T-helper 22 cell (primary cell): ENCODE data around the gene TCFL5.

Experiments used
- DNase-seq: peaks from one replicate; pipeline ENCODE4 v3.0.0-alpha.2; 2020; ENCODE audit warnings: low read depth

Gene TCFL5

DNA sequence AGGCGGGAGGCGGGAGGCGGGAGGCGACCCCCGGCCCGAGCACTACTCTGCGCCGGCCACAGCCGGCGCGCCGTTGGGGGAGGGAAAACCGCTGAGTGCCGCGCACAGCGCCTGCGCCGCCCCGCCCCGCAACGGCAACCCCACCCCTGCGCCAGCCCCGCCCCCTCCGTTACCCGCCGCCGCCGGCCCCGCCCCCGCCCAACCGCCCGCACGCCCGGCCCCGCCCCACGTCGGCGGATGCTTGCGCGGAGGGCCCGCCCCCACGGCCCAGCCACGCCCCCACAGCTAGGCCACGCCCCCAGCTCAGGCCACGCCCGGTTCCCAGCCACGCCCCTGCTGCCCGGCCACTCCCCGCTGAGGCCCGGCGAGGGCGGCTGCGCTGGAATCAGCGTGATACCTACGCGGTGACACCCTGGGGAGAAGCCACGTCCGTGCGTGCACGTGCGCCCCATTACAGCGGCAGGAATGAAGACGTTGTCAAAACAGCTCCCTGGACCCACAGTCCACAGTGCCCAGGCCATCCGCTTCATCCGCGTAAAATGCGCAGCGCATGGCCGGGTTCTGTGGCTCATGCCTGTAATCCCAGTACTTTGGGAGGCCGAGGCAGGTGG, at the start of gene TCFL5:
TSS of gene TCFL5 (minus strand) at position 97 of the 611 bp plus-strand sequence. CDS start 152 bp downstream, outside the sequence.
- peak; percentile 81 for DNase-seq

DNA sequence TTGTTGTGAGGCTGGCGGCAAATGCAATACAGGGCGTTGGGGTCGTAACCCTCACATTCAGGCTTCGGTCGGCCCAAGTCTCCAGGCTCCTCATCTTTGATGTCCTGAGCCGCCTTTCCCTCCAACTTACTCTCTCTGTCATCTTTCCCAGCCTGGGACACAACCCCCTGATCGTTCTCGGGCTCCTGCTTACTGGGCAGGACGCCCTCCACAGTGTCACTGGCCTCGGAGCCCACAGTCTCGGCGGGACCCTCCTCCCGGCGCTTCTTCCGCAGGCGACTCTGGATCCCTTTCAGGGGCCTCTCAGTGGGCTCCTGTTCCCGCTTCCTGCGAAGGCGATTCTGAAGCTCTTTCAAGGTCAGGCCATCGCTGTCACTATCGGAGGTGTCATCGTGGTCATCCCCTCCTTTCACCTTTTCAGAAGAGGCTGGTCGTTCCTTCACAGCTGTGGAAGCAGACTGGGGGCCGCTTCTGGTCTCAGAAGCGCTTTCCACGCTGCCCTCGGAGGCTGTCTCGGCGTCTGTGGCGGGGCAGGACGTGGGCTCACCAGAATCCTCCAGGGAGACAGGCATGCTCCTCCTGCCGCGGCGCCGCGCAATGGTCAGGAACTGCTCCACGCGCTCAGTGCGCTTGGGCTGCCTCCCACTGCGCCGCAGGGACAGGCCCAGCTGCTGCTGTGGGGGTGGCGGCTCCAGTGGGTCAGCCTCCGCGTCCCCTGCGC, 49.3 kb upstream of the TCFL5 start:
- DNase-seq: no peak

DNA sequence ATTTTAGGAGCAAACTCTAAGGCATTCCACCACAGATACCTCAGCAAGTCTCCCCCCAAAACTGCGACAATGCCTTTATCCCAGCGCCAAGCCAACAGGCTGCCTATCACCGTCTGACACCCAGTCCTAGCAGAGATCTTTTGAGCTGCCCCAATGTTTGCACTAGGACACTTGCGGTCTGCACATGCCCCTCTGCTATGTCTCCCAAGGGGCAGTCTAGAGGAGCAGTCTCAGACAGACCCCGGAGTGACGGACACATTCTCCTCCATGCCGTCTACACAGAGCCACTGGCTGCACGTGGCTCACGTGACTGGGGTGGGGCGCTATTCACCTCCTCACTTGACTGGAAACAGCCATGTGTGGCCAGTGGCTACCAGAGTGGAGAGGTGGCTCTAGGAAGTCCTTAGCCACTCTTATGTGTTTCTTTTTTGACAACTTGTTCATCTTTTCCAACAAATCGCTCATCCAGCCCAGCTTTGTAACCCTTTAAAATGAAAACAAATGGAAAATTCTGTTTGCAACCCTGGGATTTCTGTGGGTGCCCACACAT, 48.7 kb upstream of the TCFL5 start:
- DNase-seq: no peak

DNA sequence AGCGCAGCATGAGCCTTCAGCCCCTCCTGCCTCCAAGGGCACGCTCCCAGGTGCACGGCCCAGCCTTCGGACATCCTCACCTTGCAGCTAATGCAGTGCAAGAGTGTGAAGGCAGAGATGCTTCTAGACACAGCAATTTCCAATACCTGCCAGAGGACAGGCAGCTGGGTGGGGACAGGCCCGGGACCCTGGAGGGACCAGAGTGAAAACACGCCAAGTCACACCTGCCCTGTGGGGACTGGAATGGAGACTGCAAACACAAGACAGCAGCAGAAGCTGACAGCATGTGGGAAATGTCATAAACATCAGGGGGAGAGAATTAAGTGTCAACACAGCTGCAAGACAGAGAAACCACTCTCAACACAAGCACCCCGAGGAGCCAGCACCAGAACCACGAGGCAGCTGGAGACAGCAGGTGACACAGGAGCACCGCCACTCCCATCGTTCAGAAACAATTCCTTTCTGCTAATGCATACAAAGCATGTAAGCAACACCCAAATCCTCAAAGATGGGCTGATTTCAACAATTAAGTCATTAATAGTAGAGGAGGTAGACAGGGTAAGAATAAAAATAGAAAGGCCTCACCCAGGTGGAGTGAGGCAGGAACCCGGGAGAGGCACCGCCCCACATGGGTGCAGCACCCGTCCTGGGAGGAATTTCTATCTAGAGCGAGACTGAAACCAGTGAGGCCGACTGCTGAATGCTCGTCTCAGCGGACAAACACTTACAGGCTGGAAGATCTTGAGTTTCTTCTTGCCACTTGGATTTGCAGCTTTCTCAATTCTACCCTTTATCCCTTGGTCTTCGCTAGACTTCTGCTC, 47.6 kb upstream of the TCFL5 start:
- no peak for DNase-seq

DNA sequence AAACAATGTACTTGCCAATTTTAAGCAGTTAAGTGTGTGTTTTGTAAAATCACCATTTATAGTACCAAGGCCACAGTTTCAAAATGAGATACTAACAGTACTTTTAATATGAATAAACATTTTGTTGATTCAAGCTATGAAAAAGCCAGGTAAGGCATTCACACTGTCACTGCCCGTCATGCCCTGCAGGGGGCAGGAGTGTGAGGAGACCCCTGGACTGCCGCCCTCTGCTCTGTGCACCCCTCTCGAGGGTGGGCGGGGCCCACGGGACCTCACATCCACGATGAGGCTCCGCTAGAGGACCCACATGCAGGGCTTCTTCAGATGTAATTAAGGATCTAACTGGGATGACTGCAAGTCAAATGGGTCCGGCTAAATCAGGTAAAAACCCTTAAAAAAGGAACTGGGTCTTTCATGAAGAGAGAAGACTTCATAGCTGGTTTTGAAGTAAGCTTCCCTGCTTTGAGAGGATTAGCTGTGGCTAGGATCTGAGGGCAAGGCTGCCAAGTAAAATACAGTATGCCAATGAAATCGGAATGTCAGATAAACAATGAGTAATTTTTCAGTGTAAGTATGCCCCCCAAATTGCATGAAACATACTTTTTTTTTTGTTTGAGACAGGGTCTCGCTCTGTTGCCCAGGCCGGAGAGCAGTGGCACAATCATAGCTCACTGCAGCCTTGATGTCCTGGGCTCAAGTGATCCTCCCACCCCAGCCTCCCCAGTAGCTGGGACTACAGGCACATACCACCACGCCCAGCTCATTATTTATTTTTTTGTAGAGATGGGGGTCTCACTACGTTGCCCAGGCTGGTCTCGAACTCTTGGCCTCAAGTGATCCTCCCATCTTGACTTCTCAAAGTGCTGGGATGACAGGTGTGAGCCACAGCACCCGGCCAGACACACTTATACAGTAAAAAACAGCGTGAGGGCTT, 46.0 kb upstream of the TCFL5 start:
- DNase-seq: no peak

DNA sequence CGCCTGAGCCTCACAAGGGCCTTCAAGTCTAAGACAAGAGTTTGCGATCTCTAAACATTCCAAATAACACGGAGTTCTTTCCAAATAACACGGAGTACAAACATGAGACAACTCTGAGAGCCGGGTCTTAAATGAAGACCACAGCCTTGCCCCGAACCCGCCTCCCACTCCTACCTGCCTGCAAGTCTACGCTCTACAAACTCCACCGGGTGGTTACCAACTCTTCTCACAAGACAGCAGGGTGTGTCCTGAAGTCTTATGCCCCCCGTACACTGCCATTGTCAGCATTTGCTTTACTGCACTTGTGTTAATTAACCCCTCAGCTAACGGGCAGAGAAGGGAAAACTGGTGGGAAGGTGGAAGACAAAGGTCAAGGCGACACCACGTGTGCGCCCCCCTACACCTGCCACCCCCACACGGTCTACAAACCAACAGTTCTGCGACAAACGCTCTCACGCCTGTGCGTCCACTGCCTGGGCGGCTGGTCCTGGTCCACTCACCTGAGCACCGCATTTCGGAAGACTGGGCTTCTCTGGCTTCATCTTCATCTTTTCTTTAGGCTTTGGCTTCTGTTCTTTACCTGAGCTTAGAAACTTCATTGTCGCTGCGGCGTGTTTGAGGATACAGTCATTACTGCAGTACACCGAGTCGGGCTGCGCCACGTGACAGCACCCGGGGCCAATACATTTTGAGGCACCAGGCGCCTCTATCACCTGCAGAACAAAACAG, 45.2 kb upstream of the TCFL5 start:
- DNase-seq: no peak

GRCh38 chr20:62906209-62906608, 44.6 kb upstream of the TCFL5 start:
- DNase-seq: no peak

GRCh38 chr20:62905536-62906117, 44.0 kb upstream of the TCFL5 start:
- DNase-seq: no peak

GRCh38 chr20:62902926-62903615, 41.4 kb upstream of the TCFL5 start:
- no peak for DNase-seq

DNA sequence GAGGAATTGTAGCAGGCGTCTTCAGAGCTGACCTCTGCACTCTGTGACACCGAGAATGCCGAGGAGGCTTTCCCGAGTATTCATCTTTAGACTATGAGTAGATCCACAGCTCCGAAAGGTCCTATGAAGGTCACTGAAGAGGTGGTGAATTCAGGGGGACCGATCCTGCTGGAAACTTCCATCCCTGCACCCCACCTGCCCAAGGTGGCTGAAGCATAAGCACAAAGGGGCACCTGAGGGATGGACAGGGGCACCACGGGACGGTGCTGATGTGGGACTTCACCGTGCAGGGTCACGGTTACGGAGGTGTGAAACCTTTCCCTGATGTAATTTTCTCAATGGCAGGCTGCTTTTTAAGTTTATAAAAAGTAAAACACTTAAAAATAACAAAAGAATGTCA, 40.3 kb upstream of the TCFL5 start:
- DNase-seq: no peak

DNA sequence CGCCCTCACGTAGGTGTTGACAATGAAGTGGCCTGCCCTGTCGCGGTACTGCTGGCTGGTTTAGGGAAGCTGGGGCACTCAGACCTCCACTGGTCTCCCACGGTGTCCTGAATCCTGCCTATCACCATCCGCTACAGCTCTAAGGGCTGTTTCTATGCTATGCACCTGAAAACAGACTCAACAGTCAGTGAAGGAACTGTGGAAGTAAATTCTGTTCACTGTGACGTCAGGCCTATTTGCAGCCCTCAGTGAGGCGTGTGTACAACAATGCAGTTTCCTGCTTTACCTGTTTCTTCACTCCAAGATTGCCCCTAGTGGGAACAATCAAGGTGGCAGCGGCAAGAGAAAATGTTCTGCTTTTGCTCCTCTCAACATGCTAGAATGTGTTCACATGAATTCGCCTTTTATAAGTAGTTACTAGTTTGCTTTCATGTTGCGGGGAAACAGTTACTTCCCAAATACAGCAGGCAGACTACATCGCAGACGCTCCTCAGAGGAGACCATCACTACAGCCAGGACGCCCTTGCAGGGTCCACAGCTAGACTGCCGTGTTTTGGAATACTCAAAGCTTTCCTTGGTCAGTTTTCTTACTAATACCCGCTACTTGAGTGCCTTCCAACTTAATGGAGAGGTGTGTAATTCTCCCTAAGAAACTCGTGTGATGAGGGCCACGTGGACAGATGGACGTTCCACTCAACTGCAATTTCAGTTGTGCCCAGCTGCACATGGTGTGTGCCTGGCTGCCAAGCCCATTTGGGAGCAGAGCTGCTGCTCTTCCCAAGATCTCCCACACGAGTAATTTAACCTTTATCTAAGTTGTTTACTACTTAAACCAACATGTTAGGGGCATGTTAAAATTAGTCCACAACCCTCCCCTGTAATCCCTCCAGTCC, 39.3 kb upstream of the TCFL5 start:
- no peak for DNase-seq

DNA sequence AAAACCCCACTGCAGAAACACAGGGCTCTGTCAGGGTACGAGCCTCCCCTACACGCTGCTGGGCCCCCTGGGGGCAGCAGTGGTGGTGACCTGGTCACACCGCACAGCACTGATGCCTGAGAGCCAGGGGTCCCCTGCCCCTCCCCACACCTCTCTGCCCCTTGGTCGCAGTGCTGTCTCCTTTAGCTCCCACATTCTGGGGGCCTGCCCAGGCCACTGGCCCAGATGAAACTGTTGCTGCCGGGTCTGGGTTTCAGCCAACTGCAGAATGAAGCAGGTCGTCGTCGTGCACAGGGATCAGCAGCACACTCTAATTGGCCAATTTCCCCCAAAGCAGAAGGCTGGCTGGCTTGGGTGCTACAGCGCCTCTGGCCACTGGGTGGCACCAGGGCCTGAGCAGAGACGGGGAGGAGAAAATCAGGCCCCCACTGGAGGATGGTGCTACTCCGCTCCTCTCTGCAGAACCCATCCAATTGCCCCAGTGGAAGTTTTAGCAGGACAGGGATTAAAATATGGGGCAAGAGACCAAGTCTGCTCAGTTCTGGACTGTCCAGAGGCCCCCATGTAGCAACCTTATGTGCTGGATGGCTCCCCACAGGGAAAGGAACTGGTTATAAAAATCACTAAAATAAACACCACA, 38.5 kb upstream of the TCFL5 start:
- DNase-seq: peak; percentile 57

DNA sequence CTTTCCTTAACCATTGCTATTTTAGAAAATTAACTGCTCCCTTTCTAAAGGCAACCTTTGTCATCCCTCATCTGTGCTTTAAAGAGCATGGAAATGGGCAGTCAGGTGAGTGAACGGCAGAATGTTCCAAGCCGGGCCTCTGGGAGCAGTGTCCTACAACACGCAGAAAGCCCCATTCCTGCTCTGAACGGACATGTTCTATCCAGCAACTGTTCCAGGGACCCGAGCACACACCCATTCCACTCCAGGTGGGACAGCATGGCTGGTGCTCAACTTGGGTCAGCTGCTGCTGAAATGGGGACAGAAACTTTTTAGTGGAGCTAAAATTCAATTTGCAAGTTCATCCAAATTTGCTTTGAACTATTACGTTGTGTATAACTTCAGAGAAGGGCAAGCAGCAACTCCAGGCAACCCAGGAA, 38.0 kb upstream of the TCFL5 start:
- no peak for DNase-seq

DNA sequence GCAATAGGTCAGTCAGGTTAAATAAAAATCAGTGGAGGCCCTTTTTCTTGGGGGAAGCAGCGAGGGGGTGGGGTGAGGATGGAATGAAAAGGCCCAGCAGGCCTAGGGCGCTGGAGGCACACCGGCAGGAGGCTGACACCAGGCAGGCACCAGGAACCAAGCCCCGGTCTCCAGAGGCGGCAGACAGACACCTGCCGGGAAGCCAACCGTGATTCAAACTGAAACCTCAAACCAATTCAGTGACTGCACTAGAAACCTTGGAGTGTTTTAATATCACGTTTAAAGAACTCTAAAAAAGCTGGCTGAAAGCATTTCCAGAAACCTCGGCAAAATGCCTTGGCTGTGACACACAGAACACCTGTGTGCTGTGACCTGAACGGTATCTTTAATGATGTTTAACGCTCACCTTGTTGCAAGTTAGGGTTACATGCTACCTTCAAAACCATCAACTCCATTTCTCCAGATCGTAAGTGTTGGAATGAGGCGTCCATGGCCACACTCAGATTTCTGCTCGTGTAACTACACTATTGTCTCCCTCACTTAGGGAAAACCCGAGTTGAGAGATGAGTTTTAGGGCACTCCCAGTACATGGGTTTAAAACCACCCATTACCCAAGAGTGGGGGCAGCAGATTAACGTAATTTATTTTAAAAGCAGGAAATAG, 37.5 kb upstream of the TCFL5 start:
- DNase-seq: no peak

- no peak for DNase-seq
These were observed 36.7 kb upstream of the TCFL5 start for GRCh38 chr20:62898093-62898964.

GRCh38 chr20:62897666-62898065, 36.0 kb upstream of the TCFL5 start:
- DNase-seq: no peak

DNA sequence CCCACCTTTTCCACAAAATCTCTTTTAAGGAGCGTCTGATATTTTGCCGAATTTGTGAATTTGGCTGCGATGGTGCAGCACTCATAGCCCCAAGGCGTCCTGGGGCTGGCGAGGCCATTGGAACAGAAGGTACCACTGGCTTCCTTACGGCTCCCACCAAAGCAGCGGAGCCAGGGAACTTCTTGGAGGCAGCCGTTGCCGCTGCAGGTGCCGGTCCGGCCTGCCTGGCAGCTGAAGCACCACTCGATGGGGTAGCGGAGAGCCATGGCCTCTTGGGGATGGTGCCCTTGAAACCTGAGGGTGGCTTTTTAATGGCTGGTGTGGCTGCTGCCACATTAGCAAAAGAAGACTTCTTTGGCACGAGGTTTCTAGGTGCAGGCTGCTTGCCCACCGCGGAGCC, 34.9 kb upstream of the TCFL5 start:
- DNase-seq: no peak
